GM18520 (cell line): ENCODE results near the gene CCNI.
A peak's percentile ranks its signal among the peaks of the same experiment; 100 is the strongest.

Experiments used
- ATAC-seq: cut with Tn5 transposase; IDR thresholded peaks from one replicate; pipeline ENCODE4 v1.9.1; 2021; ENCODE audit not compliant: unreplicated experiment

The CCNI gene

DNA sequence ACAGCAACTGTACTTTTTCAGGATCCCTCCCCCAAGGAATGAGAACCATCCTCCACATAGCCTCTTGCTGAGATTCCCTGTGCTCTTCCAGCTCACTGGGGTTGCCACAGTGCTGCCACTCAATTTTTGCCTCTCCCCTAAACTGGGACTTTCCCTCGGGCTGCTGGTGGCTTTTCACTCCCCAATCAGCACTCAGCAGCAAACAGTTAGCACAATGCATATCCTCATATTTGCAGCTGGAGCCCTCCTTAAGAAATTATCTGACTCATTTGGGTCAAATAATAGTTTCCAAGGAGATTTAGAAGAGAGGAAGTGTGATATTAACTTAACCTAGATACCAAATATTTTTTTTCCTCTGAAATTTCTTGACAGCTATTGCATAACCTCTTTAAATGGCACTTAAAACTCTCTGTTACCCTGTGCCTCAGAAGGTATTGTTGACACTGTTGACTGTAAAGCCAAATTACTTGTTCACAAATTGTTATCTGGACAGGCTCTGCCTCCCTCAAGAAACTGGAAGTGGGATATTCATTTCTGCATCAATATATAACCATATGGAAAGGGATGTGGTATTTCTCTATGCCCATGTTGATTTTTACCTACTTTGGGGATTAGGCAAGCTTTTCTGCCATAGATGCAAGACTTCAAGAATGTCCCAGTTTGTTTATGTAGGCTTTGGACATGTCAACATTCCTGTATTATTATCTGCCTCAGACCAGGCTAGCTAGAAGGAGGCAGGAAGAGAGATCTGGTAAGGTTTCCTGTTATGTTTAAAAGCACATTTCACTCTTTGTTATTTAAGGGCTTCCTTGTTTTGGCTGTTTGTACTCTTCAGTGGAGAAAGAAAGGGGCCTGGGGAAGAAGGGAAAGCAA is 68.2 kb downstream of the CCNI start:
- peak; percentile 66 for ATAC-seq

DNA sequence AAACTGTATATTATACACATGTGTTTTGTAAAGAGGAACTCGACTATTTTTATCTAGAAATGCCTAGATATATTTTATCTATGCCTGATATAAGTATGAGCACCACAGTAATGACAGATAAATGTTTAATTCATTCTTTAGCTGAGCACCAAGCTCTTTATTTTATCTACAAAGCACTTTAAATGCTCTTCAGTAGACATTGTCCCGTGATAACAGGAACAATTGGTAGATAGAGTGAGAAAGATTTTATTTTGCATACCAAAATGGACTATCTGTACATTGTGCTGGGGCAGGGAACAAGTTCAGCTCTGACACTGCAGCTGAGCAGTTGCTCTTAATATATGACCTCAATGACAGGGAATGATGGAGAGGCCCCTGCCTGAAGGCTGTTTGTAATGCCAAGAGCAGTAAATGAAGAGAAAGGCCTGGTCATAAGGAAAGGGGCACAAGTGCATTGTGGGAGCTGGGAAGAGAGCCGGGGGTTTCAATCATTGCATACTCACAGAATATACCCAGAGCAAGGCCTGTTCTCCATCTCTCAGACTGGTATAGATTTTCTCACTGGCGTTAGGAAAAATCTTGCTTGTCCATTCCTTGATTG is 68.9 kb downstream of the CCNI start:
- ATAC-seq, result no peak

DNA sequence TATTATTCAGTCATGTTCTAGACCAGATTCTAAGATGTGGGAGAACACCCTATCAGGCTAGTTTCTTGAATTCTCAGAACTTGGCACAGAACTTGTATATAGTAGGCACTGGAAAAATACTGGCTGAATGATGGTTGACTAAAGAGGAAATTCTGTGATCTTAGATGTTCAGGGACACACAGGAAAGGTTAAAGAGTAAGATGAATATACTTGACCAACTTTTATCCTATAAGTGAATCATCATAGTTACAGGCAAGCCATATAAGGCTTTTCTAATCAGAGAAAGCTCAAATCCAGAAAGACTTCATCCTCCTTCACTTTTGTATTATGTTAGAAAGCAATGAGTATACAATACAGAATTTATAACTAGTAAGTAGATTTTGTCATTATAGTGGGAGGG is 72.4 kb downstream of the CCNI start:
- ATAC-seq, result no peak

DNA sequence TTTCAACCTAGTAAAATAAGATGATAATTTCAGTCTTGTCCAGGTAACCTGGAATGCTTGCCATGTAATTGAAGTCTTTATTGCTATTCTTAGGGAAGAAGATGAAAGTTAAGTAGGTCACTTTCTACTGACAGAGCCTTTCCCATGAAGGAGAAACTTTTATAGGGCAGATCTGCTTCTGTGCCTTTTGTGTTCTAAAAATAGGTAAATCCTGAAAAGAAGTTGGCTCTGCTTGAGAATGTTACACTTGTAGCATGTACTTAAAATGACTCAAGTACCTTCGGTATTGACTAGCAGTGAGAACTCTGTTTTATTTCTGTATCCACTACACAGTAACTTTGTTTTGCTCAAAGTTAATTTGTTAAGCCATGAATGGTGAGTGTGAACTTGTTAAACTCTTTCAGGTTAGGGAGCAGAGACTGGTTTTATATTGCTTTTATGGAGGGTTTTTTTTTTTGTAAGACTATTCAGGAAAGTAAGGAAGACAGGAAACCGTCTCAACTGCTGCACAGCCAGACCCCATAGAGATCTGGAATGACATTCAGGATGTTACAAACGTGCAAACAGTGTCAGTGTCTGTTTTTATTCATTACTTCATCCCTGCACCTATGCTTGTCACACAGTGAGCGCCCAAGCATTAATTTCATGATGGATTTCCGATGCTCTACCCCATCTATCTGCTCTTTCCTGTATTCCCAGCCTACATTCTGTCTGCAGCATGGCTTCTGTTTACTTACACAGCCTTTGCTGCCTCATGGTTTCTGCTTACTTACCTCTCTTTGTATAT is 73.3 kb downstream of the CCNI start:
- ATAC-seq, result no peak

GRCh38 chr4:77001907-77002306 is 73.9 kb downstream of the CCNI start:
- no peak for ATAC-seq

DNA sequence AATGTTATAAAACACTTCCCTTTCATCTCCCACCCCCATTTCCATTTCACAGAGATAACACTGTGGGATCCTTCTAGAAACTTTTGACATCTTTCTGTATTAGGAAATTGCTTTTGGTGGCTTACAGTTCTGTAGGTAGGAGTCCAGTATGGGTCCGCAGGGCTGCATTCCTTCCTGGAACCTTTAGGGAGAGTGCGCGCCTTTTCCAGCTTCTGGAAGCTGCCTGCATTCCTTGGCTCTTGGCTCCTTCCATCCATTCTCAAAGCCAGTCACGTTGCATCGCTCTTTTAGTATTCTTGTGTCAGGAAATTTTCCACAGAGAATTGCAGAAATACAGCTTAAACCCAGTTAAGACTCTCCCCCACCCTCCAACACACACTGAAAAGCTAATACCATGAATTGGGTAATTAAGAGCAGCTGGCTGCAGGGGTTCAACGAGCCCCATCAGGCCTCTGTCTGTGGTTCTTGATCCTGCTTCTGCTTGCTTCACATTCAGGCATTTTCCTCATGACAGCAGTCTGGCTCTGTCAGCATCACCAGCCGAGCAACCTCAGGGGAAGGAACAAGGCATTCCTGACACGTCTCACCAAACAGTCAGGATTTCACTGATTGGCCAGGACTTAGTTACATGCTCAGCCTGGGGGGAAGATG is 77.4 kb downstream of the CCNI start:
- no peak for ATAC-seq

- ATAC-seq, result no peak
These were observed 78.3 kb downstream of the CCNI start for GRCh38 chr4:76997532-76997931.
